ENCODE results near the gene GCLM.
"Not testable (repeated sequence)": the region's sequence is repeated elsewhere in the genome, so short reads cannot be mapped to it uniquely, and the experiment has no call there.

Gene GCLM

DNA sequence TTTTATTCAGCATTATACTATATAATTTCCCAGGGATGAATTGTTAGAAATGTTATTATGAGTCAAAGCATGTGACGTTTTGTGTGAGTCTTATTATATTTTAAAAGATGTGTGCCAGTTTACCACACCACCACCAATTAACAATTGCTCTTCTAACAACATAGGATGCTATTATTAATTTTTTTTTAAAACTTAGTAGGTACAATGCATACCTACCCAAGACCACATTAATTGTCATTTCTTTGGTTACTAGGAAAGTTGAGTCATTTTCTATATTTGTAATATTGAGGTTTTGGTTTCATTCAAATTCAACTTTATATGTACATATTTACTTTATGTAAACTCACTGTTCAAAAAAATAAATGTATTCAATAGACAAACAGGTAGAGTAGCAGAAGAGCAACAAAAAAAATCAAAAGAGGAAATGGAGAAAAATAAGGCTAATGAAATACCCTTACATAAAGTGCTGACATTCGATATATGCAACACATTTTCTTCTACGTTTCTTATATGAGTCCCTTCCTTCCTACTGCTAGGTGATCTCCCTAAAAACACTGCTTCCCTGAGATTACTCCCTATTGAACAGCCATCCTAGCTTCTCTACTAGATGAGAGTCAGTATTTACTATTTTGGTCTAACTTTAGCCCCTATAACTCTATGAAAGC, 9.6 kb downstream of the GCLM start:
- no peak for DNase-seq

DNA sequence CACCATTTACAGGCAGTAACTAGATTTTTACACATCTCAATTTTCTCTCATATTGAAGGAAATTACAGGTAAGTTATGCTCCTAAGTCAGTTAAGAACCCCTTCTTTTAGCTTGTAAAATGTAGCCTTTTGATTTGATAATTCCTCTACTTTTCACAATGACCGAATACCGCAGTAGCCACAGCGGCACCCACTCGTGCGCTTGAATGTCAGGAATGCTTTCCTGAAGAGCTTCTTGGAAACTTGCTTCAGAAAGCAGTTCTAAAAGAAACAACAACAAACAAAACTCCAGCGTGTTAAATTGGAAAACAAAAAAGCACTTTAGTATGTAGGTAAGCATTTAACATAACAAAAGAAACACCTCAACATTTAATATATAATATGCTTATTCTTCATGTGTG, 20.3 kb downstream of the GCLM start:
- no peak for DNase-seq

DNA sequence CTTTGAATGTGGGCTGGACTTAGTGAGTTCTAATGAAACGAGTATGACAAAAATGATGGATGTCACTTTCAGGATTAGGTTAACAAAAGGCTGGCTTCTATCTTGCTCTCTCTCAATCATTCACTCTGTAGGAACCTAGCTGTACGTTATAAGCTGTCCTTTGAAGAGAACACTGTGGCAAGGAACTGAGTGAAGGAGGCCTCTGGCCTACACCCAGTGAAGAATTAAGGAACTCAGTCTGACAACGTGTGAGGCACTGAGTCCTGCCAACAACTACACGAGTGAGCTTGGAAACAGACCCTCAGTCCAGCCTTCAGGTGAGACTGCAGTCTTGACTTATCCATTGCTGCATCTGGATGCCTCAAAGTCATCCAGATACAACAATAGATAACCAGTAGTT, 27.0 kb downstream of the GCLM start:
- DNase-seq: no peak

GRCh38 chr1:93880731-93881130, 28.5 kb downstream of the GCLM start:
- no peak for DNase-seq

DNA sequence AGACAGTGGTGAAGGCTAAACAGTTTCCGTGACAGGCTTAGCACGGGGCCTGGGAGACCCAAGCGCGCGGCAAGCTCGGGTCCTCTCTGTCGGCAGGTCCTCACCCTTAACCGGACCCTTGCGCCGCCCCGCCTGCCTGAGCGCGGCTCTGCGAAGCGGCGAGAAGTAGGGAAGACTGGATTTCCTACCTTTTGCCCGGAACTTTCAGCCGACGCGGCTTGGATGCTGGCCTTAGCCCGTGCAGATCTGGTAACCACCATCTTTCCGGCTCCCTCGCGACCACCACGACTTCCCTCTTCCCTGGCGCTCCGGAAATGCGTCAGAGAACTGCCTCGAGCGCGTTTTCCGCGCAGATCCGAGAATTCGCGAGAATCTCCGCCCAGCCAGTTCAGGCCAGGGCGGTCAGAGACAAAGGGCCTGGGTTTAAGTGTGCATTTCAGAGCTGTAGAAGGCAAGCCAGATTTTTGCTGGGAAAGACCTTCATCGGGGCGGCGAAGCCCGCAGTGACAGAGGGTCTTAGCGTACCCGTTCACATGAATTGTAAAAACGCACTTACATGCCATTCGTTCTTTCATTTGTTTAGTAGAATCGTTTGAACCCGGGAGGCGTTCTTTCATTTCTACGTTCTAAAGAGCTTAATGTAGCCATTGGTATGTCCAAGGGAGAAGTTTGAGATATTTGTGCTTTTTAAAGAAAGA, 30.2 kb downstream of the GCLM start, which contains the start of gene DNTTIP2:
Gene DNTTIP2, minus strand, starts transcription at position 318 of the 698 bp plus-strand sequence. Its CDS starts 58 bp downstream, at position 260.
- DNase-seq: peak; percentile 35 to 94 (median 84)

DNA sequence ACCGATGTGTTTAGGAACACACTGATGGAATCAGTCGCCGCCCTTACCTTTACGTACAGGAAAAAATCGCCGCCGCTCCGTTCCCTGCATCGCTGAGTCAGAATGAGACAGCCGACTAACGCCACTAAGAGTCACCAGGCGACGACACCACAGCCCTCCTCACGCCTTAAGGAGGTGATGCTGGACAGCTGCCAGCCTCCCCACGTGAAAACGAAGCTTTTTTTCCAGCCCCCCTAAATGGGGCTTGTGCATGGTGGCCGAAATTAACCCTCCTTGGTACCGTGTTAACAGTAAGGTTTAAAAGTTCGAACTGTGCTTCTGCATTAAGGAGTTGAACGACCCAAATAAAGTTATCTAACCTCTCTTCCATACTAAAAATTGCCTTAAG, 30.7 kb downstream of the GCLM start:
- DNase-seq: peak in 24 of 56 donors; percentile 1 to 56 (median 11)

- DNase-seq: no peak
Observed at GRCh38 chr1:93877529-93877928, 31.7 kb downstream of the GCLM start.

DNA sequence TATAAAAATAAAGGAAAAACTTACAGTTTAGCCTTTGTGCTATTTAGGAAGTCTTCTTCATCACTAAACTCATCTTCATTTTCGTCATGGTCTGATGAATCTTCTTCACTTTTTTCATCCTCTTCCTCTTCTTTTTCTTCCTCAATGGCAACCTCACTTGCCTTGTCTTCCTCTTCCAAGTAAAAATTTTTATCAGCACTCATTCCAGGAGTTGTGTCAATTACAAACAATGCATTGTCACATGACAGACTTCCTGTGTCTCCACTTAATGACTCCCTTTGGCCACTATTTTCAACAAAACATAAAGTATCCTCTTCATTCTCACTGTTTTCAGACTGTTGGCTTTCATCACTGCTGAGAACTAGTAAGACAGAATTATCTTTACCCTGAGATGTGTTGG, 33.0 kb downstream of the GCLM start:
- DNase-seq: no peak

GRCh38 chr1:93874025-93874651, 35.1 kb downstream of the GCLM start:
- DNase-seq: no peak

- no peak for DNase-seq
Observed at GRCh38 chr1:93871366-93871765, 37.9 kb downstream of the GCLM start.

DNA sequence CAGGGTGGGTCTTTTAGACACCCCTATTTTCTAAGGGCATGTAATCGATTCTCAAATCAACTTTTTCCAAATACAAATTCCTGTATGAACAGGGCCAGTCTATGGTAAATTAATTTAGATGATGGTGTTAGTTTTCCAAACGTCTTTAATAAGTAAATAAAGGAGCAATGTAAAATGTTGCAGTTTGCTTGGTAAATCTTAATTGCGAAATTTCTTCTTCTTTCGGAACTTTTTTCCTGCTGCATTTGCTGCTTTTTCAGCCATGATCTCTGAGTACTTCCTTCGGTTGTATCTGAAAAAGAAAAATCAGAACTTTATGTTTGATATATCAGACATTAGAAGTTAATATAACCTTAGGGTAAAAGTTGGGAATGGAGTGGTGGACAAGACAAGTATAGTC, 39.6 kb downstream of the GCLM start:
- no peak for DNase-seq

- DNase-seq: not testable (repeated sequence)
Observed at GRCh38 chr1:93868492-93868891, 40.7 kb downstream of the GCLM start.

GRCh38 chr1:93865253-93865652, 44.0 kb downstream of the GCLM start:
- no peak for DNase-seq

GRCh38 chr1:93864175-93864574, 45.1 kb downstream of the GCLM start:
- no peak for DNase-seq

DNA sequence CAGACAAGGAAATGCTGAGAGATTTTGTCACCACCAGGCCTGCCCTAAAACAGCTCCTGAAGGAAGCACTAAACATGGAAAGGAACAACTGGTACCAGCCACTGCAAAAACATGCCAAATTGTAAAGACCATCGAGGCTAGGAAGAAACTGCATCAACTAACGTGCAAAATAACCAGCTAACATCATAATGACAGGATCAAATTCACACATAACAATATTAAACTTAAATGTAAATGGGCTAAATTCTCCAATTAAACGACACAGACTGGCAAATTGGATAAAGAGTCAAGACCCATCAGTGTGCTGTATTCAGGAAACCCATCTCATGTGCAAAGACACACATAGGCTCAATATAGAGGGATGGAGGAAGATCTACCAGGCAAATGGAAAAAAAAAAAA, 51.6 kb downstream of the GCLM start:
- DNase-seq: not testable (repeated sequence)

DNA sequence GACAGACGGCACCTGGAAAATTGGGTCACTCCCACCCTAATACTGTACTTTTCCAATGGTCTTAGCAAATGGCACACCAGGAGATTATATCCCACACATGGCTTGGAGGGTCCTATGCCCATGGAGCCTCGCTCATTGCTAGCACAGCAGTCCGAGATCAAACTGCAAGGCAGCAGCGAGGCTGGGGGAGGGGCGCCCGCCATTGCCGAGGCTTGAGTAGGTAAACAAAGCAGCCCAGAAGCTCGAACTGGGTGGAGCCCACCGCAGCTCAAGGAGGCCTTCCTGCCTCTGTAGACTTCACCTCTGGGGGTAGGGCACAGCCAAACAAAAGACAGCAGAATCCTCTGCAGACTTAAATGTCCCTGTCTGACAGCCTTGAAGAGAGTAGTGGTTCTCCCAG, 53.2 kb downstream of the GCLM start:
- DNase-seq: not testable (repeated sequence)

GRCh38 chr1:93853940-93854339, 55.3 kb downstream of the GCLM start:
- no peak for DNase-seq

- no peak for DNase-seq
Observed at GRCh38 chr1:93851878-93852277, 57.4 kb downstream of the GCLM start.

GRCh38 chr1:93851327-93851712, 57.9 kb downstream of the GCLM start:
- DNase-seq: no peak

- DNase-seq: peak in 42 of 56 donors; percentile 2 to 83 (median 26)
Observed at GRCh38 chr1:93850687-93851326, 58.4 kb downstream of the GCLM start.

DNA sequence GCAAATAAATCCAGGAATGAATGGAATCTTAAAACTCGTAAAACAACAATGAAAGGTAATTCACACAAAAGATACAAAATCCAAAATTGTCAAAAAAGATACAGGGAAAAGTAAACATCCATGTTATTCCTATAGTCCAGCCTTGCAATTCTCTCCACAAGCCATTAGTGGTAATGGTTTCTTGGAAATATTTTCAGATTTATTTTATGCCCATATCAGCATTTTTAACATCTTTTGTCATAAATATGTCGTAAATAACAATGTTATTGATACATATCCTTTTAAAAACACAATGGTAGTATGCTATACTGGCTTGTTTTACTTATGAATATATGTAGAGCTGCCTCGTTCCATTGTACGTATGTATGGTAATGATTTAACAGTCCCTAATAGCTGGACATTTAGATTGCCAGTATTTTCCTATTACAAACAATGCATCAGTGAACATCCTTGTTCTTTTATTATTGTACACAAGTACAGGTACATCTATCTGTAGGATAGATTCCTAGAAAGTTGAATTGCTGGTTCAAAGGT, 60.8 kb downstream of the GCLM start:
- no peak for DNase-seq

GRCh38 chr1:93847811-93848288, 61.4 kb downstream of the GCLM start:
- DNase-seq: peak in 49 of 56 donors; percentile 10 to 81 (median 53)

Measured in amygdala (tissue), 56 donors.